ENCODE results near the gene C1QTNF2.

DNA sequence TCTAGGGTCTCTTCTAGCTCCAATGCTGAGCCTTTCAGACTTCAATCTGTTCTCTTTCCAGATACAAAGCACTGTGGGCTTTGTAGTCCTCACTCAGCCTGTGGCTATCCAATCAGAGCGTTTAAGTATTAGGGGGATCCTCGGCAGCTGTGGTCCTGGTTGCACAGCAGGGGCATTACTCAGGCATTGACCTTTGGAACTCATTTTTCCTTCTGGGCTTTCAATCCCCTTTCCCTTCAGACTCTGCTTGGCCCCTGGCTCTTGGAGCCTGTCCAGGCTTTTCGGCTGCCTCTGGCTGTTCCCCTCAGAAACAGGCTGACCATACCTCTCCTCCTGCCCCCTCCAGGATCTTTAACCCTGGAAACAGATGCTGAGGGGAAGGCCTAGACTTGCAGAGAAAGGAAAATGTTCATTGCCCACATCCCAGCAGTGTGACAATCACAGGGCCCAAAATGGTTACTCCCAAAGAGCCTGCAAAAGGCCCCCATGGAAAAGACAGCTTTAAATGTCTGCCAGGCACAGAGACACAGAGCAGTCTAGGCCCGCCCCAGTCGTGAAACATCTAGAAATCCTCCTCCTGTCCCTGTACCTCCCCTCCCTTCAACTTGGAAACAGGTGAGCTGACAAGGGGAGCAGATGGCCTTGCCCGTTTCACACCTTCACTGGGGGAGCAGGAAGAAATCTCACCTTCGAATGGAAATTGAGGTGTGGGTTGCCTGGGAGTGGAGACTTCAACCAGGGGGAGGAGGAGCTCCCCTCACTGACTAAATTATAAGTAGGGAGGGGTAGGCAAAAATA is 13.7 kb downstream of the C1QTNF2 start:
- no peak for TF ChIP-seq RBBP5 (IDR thresholded peaks at IDR 0.05; ENCODE audit: borderline replicate concordance, low read depth, low read length)
- no peak for TF ChIP-seq EP300 (IDR thresholded peaks at IDR 0.05; ENCODE audit: borderline replicate concordance in 1 of 2, low read depth in 2 of 2, low read length in 2 of 2)
- no peak for TF ChIP-seq TEAD4 (IDR thresholded peaks at IDR 0.05; ENCODE audit: low read depth, low read length)
- TF ChIP-seq SP1 (IDR thresholded peaks at IDR 0.05; ENCODE audit: low read depth, low read length): no peak
- no peak for TF ChIP-seq EGR1 (IDR thresholded peaks at IDR 0.05; ENCODE audit: borderline replicate concordance, low read depth, low read length)
- no peak for TF ChIP-seq GABPA (IDR thresholded peaks at IDR 0.05; ENCODE audit: borderline replicate concordance, insufficient read depth, low read length)
- no peak for TF ChIP-seq CBX5 (IDR thresholded peaks at IDR 0.05; ENCODE audit: low read depth, low read length)
- no peak for TF ChIP-seq POLR2AphosphoS5 (IDR thresholded peaks at IDR 0.05; ENCODE audit: low read depth, low read length)
- TF ChIP-seq, protein P1, sequence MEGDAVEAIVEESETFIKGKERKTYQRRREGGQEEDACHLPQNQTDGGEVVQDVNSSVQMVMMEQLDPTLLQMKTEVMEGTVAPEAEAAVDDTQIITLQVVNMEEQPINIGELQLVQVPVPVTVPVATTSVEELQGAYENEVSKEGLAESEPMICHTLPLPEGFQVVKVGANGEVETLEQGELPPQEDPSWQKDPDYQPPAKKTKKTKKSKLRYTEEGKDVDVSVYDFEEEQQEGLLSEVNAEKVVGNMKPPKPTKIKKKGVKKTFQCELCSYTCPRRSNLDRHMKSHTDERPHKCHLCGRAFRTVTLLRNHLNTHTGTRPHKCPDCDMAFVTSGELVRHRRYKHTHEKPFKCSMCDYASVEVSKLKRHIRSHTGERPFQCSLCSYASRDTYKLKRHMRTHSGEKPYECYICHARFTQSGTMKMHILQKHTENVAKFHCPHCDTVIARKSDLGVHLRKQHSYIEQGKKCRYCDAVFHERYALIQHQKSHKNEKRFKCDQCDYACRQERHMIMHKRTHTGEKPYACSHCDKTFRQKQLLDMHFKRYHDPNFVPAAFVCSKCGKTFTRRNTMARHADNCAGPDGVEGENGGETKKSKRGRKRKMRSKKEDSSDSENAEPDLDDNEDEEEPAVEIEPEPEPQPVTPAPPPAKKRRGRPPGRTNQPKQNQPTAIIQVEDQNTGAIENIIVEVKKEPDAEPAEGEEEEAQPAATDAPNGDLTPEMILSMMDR (IDR thresholded peaks at IDR 0.05; ENCODE audit: control extremely low read depth in 1 of 3, insufficient read depth in 1 of 3, low read depth in 1 of 3, low read length in 3 of 3): no peak
